ENCODE results near the gene ENOX1.

ENOX1 gene

DNA sequence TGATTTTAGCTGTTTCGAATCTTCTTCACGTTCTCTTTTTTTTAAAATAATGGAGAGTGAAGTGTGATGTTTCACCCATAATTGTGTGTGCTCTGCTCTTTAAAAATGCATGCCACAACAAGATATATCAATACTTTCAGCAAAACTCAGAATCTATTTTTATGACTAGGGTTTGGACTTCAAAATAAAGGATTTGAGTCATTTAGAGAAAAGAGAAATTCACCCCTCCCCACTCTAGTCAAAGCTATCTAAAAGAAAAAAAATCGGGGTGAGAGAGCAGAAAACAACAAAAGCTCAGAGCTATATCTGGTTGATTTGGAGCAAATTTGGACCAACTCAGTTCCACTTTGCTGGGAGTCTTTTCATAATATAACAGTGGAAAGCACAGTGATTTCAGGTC lies 518.9 kb downstream of the ENOX1 start:
- no peak for DNase-seq (ENCODE audit: low read depth in 1 of 2, low spot score in 1 of 2)

DNA sequence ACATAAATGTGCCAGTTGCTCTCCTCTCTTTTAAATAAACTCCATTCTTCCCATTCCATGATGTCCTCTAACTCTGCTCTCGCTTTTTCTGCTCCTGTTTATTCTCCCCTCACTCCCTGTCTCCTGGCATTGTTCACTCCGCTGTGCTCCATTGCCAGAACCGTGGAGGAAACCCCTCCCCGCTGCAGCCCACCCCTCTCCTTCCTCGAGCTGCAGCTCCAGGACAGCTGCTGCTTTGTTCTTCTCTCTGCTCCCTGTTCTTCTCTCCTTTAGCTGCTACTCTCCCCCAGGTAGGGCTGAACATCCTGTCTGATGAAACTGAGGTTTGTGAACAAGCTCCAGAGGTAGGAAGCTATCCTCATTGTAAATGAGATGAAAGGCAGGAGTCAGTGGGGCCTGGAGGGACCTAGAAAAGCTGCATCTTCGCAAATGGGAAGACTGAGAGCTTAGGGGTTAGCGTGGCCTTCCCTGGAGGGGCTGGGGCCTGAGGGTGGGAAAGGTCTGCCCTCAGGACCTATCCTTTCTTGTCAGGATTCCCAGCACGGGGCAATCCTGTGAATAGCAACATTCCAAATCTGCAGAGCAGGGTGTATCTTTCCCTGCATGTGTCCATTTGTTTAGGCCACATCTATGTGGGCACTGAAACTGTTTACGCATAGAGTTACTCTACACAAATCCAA lies 519.7 kb downstream of the ENOX1 start:
- DNase-seq (ENCODE audit: low read depth in 1 of 2, low spot score in 1 of 2), result no peak

DNA sequence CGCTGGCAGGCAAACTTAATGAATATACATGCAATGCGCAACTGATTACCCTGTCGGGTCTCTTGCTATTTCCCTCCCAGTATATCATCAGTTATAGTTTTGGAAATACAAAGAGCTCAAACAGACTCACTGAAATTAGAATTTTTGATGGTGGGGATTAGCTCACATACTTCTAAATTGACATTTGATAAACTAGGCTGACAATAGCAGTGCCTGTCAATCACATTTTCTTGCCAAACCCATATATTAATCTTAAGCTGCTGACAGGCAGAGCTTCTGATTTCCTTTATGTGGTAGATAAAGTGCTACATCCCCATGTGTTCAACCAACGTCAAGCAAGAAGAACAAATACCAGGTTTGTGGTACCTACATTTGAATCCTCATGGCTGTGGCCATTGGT lies 521.7 kb downstream of the ENOX1 start:
- no peak for DNase-seq (ENCODE audit: low read depth in 1 of 2, low spot score in 1 of 2)

- no peak for DNase-seq (ENCODE audit: low read depth in 1 of 2, low spot score in 1 of 2)
Observed at GRCh38 chr13:43264458-43264857, 522.3 kb downstream of the ENOX1 start.

GRCh38 chr13:43263047-43263446 lies 523.7 kb downstream of the ENOX1 start:
- DNase-seq (ENCODE audit: low read depth in 1 of 2, low spot score in 1 of 2), result no peak

GRCh38 chr13:43260999-43261398 lies 525.8 kb downstream of the ENOX1 start:
- no peak for DNase-seq (ENCODE audit: low read depth in 1 of 2, low spot score in 1 of 2)

DNA sequence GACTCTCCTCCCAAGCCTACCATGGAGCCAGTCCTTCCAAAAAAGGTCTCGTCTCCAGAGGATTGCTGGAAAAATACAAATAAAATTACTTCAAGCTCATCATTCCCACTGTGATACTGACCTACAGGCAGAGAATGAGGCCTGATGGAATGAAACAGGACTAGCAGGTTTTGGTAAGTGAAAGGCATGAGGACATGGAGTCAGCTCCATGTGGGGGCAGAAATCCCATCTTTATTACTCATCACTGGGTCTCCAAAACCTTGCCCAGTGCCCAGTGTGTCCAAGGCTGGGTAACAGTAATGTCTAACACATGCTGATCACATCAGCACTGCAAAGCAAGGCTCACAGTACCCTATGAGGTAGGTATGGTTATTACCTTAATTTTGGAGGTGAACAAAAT lies 528.0 kb downstream of the ENOX1 start:
- DNase-seq (ENCODE audit: low read depth in 1 of 2, low spot score in 1 of 2), result no peak

DNA sequence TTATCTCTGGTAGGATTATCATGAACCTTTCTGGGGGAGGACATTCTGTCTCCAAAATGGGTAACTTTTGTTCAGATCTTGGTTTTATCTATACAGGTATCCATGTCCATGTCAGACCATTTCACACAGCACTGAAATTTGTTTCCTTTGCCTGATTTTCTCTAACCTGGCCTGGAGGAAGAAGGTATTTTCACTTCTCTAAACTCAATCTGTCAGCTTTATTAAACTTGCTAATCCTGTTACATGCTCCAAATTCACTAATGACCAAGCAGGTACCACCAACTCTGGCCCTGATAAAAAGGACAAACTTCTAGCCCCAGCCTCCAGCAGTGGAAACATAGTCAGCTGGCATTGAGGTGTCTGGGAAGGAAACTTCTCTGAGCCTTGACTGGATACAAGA lies 529.0 kb downstream of the ENOX1 start:
- DNase-seq (ENCODE audit: low read depth in 1 of 2, low spot score in 1 of 2), result no peak

DNA sequence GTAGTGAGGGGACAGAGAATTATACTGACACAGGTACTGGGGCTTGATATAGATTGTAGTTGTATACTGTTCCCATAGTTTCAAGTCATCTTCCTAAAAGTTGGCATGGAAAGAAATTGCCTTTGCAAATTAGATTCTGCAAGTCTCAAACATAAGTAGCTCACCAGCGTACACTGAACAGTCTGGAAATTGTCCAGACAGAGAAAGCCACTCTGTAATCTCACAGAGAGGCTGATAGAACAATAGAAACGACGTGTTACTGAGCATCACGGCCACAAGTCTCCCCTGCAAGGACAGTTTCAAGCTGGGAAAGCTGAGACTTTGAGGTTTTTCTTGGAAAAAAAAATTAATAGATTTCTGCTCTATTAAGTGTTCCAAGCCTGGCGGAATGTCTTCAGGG lies 534.8 kb downstream of the ENOX1 start:
- no peak for DNase-seq (ENCODE audit: low read depth in 1 of 2, low spot score in 1 of 2)

DNA sequence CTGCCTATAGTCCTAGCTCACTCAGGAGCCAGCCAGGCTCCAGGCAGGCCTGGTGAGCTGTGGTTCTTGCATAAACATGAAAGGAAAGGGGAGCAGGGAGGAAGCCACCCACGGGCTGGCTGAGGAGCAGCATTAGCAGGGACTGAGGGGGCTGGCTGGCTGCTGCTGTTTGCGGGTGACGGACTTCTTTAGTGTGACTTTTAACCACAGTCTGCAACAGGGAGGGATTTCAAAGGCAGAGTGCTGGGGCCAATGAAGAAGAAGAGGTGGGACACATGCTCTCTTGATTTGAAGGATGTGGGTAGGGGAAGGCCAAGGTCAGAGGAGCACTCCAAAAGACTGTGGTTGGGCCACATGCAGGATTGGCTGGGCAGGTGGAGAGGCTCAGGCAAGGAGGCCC lies 540.4 kb downstream of the ENOX1 start:
- DNase-seq (ENCODE audit: low read depth in 1 of 2, low spot score in 1 of 2), result no peak

GRCh38 chr13:43245374-43245964 lies 541.3 kb downstream of the ENOX1 start:
- DNase-seq (ENCODE audit: low read depth in 1 of 2, low spot score in 1 of 2), result no peak

- no peak for DNase-seq (ENCODE audit: low read depth in 1 of 2, low spot score in 1 of 2)
Observed at GRCh38 chr13:43244481-43244880, 542.3 kb downstream of the ENOX1 start.

DNA sequence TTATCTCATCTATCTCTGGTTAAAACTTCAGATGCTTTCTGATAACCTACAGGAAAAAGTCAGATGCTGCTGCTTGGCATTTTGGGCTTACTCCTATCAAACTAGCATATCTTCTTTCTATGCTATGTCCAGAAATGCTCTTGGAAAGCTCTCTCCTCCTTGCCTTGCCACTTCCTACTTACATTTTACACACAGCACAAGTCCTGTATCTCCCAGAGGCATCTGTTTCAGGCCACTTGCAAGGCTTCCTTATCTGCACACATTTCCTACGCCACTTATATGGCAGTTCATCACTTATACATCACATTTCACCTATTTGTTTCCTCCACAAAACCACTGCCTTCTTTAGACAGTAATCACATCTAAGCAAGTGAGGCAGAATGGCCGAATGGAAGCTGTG lies 543.1 kb downstream of the ENOX1 start:
- no peak for DNase-seq (ENCODE audit: low read depth in 1 of 2, low spot score in 1 of 2)

- no peak for DNase-seq (ENCODE audit: low read depth in 1 of 2, low spot score in 1 of 2)
Observed at GRCh38 chr13:43242040-43242439, 544.7 kb downstream of the ENOX1 start.

DNA sequence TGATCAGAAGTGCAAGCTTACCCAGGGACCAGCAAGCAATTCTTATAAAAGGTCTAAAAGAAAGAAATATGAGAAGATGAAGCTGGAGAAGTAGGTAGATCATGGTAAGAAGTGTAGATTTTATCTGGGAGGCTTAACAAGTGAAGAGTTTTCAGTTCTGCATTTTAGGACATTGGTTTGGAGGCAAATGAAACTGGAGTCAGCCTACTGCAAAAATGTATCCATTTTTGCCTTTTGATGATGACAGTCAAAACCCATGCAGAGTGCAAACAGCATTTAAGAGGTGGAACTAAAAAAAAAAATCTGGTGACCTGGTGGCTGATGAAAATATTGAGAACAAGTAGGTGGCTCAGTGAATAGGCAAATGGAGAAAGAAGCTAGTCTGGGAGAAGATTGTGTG lies 546.5 kb downstream of the ENOX1 start:
- DNase-seq (ENCODE audit: low read depth in 1 of 2, low spot score in 1 of 2), result no peak

- no peak for DNase-seq (ENCODE audit: low read depth in 1 of 2, low spot score in 1 of 2)
Observed at GRCh38 chr13:43239275-43239840, 547.4 kb downstream of the ENOX1 start.

DNA sequence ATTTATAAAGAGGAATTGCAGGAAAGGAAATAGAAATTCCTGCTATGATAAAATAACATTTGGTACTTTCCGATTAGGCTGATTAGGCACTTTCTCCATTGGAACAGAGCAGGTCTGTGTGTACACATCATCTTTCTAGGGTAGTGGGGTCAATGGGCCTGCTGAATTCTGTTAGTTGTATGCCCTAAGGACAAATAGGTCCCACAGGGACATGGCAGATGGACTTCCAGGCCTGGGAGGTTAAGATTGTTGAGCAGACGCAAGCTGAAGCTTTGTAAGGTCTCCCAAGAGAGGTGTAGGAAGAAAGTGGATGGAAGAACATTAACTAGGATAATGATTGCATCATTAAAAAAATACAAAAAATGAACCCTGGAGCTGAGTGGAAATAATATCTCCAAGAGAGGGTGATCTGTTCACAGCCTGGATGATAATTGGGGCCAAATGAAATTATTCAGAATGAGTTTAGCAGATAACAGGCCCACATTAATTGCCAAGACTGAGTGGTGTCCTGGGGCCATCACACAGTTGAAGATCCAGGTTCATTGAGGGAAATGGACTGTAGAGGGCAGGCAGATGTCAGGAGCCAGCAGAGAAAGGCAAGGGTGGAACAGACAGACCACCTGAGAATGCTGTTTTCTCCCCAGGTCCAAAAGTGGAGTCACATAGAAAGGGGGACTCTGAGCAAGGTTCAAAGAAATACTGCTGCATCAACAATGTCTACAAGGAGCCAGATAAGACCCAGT lies 548.3 kb downstream of the ENOX1 start:
- DNase-seq (ENCODE audit: low read depth in 1 of 2, low spot score in 1 of 2), result no peak

GRCh38 chr13:43237616-43238015 lies 549.2 kb downstream of the ENOX1 start:
- no peak for DNase-seq (ENCODE audit: low read depth in 1 of 2, low spot score in 1 of 2)

GRCh38 chr13:43235028-43235427 lies 551.7 kb downstream of the ENOX1 start:
- no peak for DNase-seq (ENCODE audit: low read depth in 1 of 2, low spot score in 1 of 2)

DNA sequence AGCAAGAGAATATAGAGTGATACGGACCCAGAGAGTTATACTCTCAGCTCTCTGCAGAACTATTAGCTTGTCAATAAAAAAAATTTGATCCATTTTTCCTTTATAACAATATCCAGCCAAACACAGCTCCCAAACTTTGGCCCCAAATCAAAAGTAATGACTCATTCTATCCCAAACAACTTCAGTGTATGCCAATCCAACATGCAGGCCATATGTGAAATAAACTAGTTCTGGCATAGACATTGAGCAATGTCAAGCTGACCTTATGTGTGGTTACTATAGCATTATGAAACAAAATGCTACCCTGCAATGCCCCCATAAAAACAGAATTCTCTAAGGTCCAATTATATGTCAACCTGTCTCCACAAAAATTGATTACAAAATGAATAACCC lies 553.9 kb downstream of the ENOX1 start:
- no peak for DNase-seq (ENCODE audit: low read depth in 1 of 2, low spot score in 1 of 2)

DNA sequence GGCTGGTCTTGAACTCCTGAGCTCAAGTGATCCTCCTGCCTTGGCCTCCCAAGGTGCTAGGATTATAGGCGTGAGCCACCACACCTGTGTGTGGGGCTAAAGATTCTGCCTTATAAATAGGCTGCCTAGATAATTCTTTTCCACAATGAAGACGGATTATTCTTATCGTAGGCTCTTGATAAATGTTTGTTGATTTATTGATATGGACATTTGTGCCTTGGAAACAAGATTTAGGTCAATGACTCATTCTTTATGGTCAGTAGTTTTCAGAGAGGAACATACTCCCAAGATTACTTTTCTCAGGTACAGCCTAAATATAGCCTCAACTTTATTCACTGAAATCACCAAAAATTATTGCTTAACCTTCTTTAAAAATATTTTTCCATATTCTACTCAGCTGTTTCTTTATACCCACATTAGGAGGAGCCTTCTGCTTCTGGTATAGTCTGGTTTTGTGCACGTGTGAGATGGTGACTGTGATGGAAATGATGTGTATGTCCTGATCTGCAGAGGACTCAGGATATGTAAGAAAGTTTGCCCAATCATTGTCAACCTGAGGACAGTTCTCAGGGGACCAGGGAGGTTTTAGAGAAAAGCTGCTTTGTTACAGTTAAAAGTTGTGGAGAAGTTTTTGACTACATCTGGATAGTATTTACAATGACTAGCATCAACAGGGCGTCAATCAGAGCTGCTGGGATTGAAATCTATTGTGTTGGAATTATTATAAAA lies 554.5 kb downstream of the ENOX1 start:
- DNase-seq (ENCODE audit: low read depth in 1 of 2, low spot score in 1 of 2), result no peak

- DNase-seq (ENCODE audit: low read depth in 1 of 2, low spot score in 1 of 2), result no peak
Observed at GRCh38 chr13:43230989-43231388, 555.8 kb downstream of the ENOX1 start.

All from stimulated activated CD4-positive, alpha-beta T cell treated with anti-CD3 and anti-CD28 coated beads, Interleukin-15, amount 100 ng/mL, for 1 hour (primary cell).